Osteoblast (primary cell): ENCODE results near the gene CD164L2. TPM values are rescaled to one million over a fixed set of nuclear protein-coding genes. Genes with fewer than 3 reads are reported as not detected.

Source experiments
- DNase-seq: peaks from one replicate; pipeline ENCODE4 v3.0.0; 2011; ENCODE audit warnings: low spot score, mixed read lengths; ENCODE audit not compliant: insufficient read length; ENCODE audit errors: missing footprints
- H2AFZ ChIP-seq: 2 replicates; pipeline ENCODE4 v1.6.0; 2011; ENCODE audit warnings: mild to moderate bottlenecking, low read length
- H3K27ac ChIP-seq: 2 replicates; pipeline ENCODE4 v1.5.1; 2011; ENCODE audit warnings: mild to moderate bottlenecking, low read depth, low read length, moderate library complexity
- H3K27me3 ChIP-seq: 2 replicates; pipeline ENCODE4 v1.6.0; 2012; ENCODE audit warnings: mild to moderate bottlenecking, control low read depth, inconsistent platforms, low read length, moderate library complexity; ENCODE audit not compliant: insufficient read depth
- H3K36me3 ChIP-seq: 2 replicates; pipeline ENCODE4 v1.5.1; 2011; ENCODE audit warnings: mild to moderate bottlenecking, low read length, control low read depth, moderate library complexity; ENCODE audit not compliant: insufficient read depth
- H3K4me1 ChIP-seq: 2 replicates; pipeline ENCODE4 v1.5.1; 2011; ENCODE audit warnings: mild to moderate bottlenecking, low read length, control low read depth, moderate library complexity; ENCODE audit not compliant: insufficient read depth
- H3K4me2 ChIP-seq: 2 replicates; pipeline ENCODE4 v1.6.0; 2011; ENCODE audit warnings: mild to moderate bottlenecking, low read length; ENCODE audit not compliant: insufficient read depth
- H3K4me3 ChIP-seq: fragments of 200-600 bp; sonication (generic); 3 replicates; pipeline ENCODE4 v1.5.1; 2012; ENCODE audit warnings: mild to moderate bottlenecking, low read length, inconsistent platforms; ENCODE audit not compliant: insufficient read depth
- H3K79me2 ChIP-seq: 2 replicates; pipeline ENCODE4 v1.6.0; 2012; ENCODE audit warnings: mild to moderate bottlenecking, low read length, control low read depth, inconsistent platforms; ENCODE audit not compliant: insufficient read depth
- H3K9me3 ChIP-seq: 2 replicates; pipeline ENCODE4 v1.5.1; 2011; ENCODE audit warnings: low read depth, low read length, control low read depth
- H4K20me1 ChIP-seq: 2 replicates; pipeline ENCODE4 v1.6.0; 2012; ENCODE audit warnings: mild to moderate bottlenecking, low read length, control low read depth; ENCODE audit not compliant: insufficient read depth
- CTCF ChIP-seq: IDR thresholded peaks from 2 replicates; pipeline ENCODE4 v1.5.1; 2011; ENCODE audit warnings: mild to moderate bottlenecking, low read depth, low read length, moderate library complexity; ENCODE audit errors: extremely low read depth
- total RNA-seq: library from RNA; depleted of rRNA; stranded (reverse); fragments of >200 nt; gene quantifications from 2 replicates; pipeline ENCODE4 v1.2.3, GENCODE V29; 2012

Gene CD164L2
- total RNA-seq, 1 donor, result not detected

- Histone ChIP-seq H3K9me3 (no peaks in the 10 kb centered on the region), H2AFZ (no peak overlapping the region), H3K36me3 (no peaks in the 10 kb centered on the region), H4K20me1 (no peaks in the 10 kb centered on the region), H3K27ac (no peak overlapping the region), H3K27me3 (peaks cover 11% of the 10 kb centered on the region), H3K79me2 (peaks cover 5% of the 10 kb centered on the region), H3K4me3 (no peak overlapping the region), H3K4me1 (peaks cover 26% of the 10 kb centered on the region), H3K4me2 (no peak overlapping the region)
- peak; percentile 41 for DNase-seq
- TF ChIP-seq CTCF, result no peak
Observed at GRCh38 chr1:27398405-27399149, 15.4 kb upstream of the CD164L2 start.

- no peaks in the 10 kb centered on the region for H4K20me1 ChIP-seq
- H3K4me1 ChIP-seq, result peaks cover 24% of the 10 kb centered on the region
Observed at GRCh38 chr1:27397749-27398148, 14.6 kb upstream of the CD164L2 start.

GRCh38 chr1:27397110-27397509 lies 14.0 kb upstream of the CD164L2 start:
- H4K20me1 ChIP-seq, result no peaks in the 10 kb centered on the region
- H2AFZ ChIP-seq, result no peak overlapping the region
- H3K4me2 ChIP-seq, result no peak overlapping the region
- H3K27me3 ChIP-seq, result peaks cover 11% of the 10 kb centered on the region
- no peak overlapping the region for H3K4me3 ChIP-seq
- TF ChIP-seq CTCF, result no peak
- H3K27ac ChIP-seq, result no peak overlapping the region
- DNase-seq, result peak; percentile 78
- H3K79me2 ChIP-seq, result peaks cover 17% of the 10 kb centered on the region
- H3K4me1 ChIP-seq, result peaks cover 19% of the 10 kb centered on the region
- H3K36me3 ChIP-seq, result no peaks in the 10 kb centered on the region
- H3K9me3 ChIP-seq, result no peaks in the 10 kb centered on the region

More at GRCh38 chr1:27397749-27398148, 14.6 kb upstream of the CD164L2 start:
- Histone ChIP-seq H3K9me3 (no peaks in the 10 kb centered on the region), H3K79me2 (peaks cover 14% of the 10 kb centered on the region), H2AFZ (no peak overlapping the region), H3K4me2 (no peak overlapping the region), H3K4me3 (no peak overlapping the region), H3K36me3 (no peaks in the 10 kb centered on the region), H3K27me3 (peaks cover 11% of the 10 kb centered on the region), H3K27ac (no peak overlapping the region)
- TF ChIP-seq CTCF, result no peak
- no peak for DNase-seq

GRCh38 chr1:27395441-27396195 lies 12.5 kb upstream of the CD164L2 start:
- Histone ChIP-seq H3K4me1 (peaks cover 27% of the 10 kb centered on the region), H3K4me3 (no peak overlapping the region), H3K36me3 (no peaks in the 10 kb centered on the region), H4K20me1 (no peaks in the 10 kb centered on the region), H2AFZ (no peak overlapping the region), H3K9me3 (no peaks in the 10 kb centered on the region), H3K27ac (peak overlapping the region; percentile 57), H3K79me2 (peaks cover 17% of the 10 kb centered on the region), H3K27me3 (peaks cover 11% of the 10 kb centered on the region), H3K4me2 (peak overlapping the region; percentile 44)
- TF ChIP-seq CTCF, result peak; percentile 93
- peak; percentile 96 for DNase-seq
